Activated naive CD4-positive, alpha-beta T cell treated with anti-CD3 and anti-CD28 coated beads, Interleukin-2, amount 50 U/mL, for 72 hours (primary cell): ENCODE data around the gene SMIM41. TPM values are rescaled to one million over a fixed set of nuclear protein-coding genes. Genes with fewer than 3 reads are reported as not detected.

Experiments
- ATAC-seq, 2 donors: fragments of 150-1000 bp; cut with Tn5 transposase; 2 replicates each; pipeline ENCODE4 v1.10.0; 2021; ENCODE audit warnings: mild to moderate bottlenecking in 2 of 2, moderate library complexity in 2 of 2
- DNase-seq, 2 donors: peaks; one replicate each; pipeline ENCODE4 v3.0.0; 2021 to 2022; ENCODE audit warnings: low spot score in 2 of 2
- H3K27ac Mint-ChIP-seq, 2 donors: one replicate each; pipeline ENCODE4 v1.8.0; 2022; ENCODE audit warnings: mild to moderate bottlenecking in 2 of 2, mixed read lengths in 2 of 2
- H3K36me3 Mint-ChIP-seq, 2 donors: one replicate each; pipeline ENCODE4 v1.8.0; 2022; ENCODE audit warnings: mixed read lengths in 2 of 2
- H3K9me3 Mint-ChIP-seq, 2 donors: one replicate each; pipeline ENCODE4 v1.8.0; 2022; ENCODE audit warnings: mixed read lengths in 2 of 2
- total RNA-seq, 2 donors: library from RNA; stranded (reverse); gene quantifications; one replicate each; pipeline ENCODE4 v1.2.3, GENCODE V29; 2022

Gene SMIM41
- not detected for total RNA-seq

GRCh38 chr12:52079576-52080402, at the start of gene SMIM41:
Gene SMIM41 (plus strand): TSS chr12:52079704. CDS start chr12:52079780, 76 bp downstream.
- Mint-ChIP-seq H3K27ac (no peak within 1 kb of the TSS), H3K36me3 (no peaks in the 10 kb centered on the region), H3K9me3 (no peaks in the 10 kb centered on the region)
- no peak for ATAC-seq
- no peak for DNase-seq

- Mint-ChIP-seq H3K27ac (peak overlapping the region in 1 of 2 donors; percentile 74), H3K9me3 (no peaks in the 10 kb centered on the region), H3K36me3 (no peaks in the 10 kb centered on the region)
- ATAC-seq = no peak
- DNase-seq = no peak
Measured at GRCh38 chr12:52032446-52032803, 47.1 kb upstream of the SMIM41 start.

- ATAC-seq (peak; percentile 97), DNase-seq (peak; percentile 85 to 92)
- no peaks in the 10 kb centered on the region for H3K36me3 Mint-ChIP-seq
- no peaks in the 10 kb centered on the region for H3K9me3 Mint-ChIP-seq
- peak overlapping the region; percentile 74 to 89 for H3K27ac Mint-ChIP-seq
Measured at GRCh38 chr12:52032804-52033445, 46.6 kb upstream of the SMIM41 start.

- H3K36me3 Mint-ChIP-seq = no peaks in the 10 kb centered on the region
- H3K9me3 Mint-ChIP-seq = no peaks in the 10 kb centered on the region
- no peak for DNase-seq
- ATAC-seq = no peak
- peak overlapping the region; percentile 74 to 89 for H3K27ac Mint-ChIP-seq
Measured at GRCh38 chr12:52033446-52034140, 45.9 kb upstream of the SMIM41 start.

- H3K27ac Mint-ChIP-seq = no peak overlapping the region
- ATAC-seq = no peak
- no peak for DNase-seq
- no peaks in the 10 kb centered on the region for H3K9me3 Mint-ChIP-seq
- no peaks in the 10 kb centered on the region for H3K36me3 Mint-ChIP-seq
Measured at GRCh38 chr12:52035190-52035589, 44.3 kb upstream of the SMIM41 start.

- peak overlapping the region in 1 of 2 donors; percentile 22 for H3K27ac Mint-ChIP-seq
- H3K9me3 Mint-ChIP-seq = no peaks in the 10 kb centered on the region
- DNase-seq (no peak), ATAC-seq (no peak)
- H3K36me3 Mint-ChIP-seq = no peaks in the 10 kb centered on the region
Measured at GRCh38 chr12:52035926-52036325, 43.6 kb upstream of the SMIM41 start.

GRCh38 chr12:52036587-52037171, 42.8 kb upstream of the SMIM41 start:
- ATAC-seq = peak; percentile 53 to 61
- Mint-ChIP-seq H3K9me3 (no peaks in the 10 kb centered on the region), H3K27ac (peak overlapping the region in 1 of 2 donors; percentile 22), H3K36me3 (no peaks in the 10 kb centered on the region)
- peak; percentile 73 to 82 for DNase-seq

GRCh38 chr12:52037248-52037861, 42.1 kb upstream of the SMIM41 start:
- Mint-ChIP-seq H3K9me3 (no peaks in the 10 kb centered on the region), H3K27ac (peak overlapping the region in 1 of 2 donors; percentile 44), H3K36me3 (no peaks in the 10 kb centered on the region)
- no peak for ATAC-seq
- DNase-seq = no peak

- H3K27ac Mint-ChIP-seq = peak overlapping the region; percentile 4 to 26
- H3K36me3 Mint-ChIP-seq = no peaks in the 10 kb centered on the region
- no peaks in the 10 kb centered on the region for H3K9me3 Mint-ChIP-seq
- DNase-seq (no peak), ATAC-seq (peak in 1 of 2 donors; percentile 37)
Measured at GRCh38 chr12:52038447-52038846, 41.1 kb upstream of the SMIM41 start.

- no peak overlapping the region for H3K27ac Mint-ChIP-seq
- no peaks in the 10 kb centered on the region for H3K9me3 Mint-ChIP-seq
- ATAC-seq = no peak
- DNase-seq = no peak
- H3K36me3 Mint-ChIP-seq = no peaks in the 10 kb centered on the region
Measured at GRCh38 chr12:52041035-52041434, 38.5 kb upstream of the SMIM41 start.

GRCh38 chr12:52041695-52042123, 37.8 kb upstream of the SMIM41 start:
- DNase-seq (no peak), ATAC-seq (peak in 1 of 2 donors; percentile 15)
- H3K36me3 Mint-ChIP-seq = no peaks in the 10 kb centered on the region
- peak overlapping the region; percentile 66 to 84 for H3K27ac Mint-ChIP-seq
- H3K9me3 Mint-ChIP-seq = no peaks in the 10 kb centered on the region

GRCh38 chr12:52042706-52043385, 36.7 kb upstream of the SMIM41 start:
- Mint-ChIP-seq H3K27ac (peak overlapping the region in 1 of 2 donors; percentile 66), H3K9me3 (no peaks in the 10 kb centered on the region), H3K36me3 (no peaks in the 10 kb centered on the region)
- no peak for ATAC-seq
- no peak for DNase-seq

- ATAC-seq (no peak), DNase-seq (no peak)
- Mint-ChIP-seq H3K36me3 (no peaks in the 10 kb centered on the region), H3K9me3 (no peaks in the 10 kb centered on the region), H3K27ac (peak overlapping the region in 1 of 2 donors; percentile 23)
Measured at GRCh38 chr12:52043386-52044212, 35.9 kb upstream of the SMIM41 start.

GRCh38 chr12:52044292-52044983, 35.1 kb upstream of the SMIM41 start:
- Mint-ChIP-seq H3K9me3 (no peaks in the 10 kb centered on the region), H3K36me3 (no peaks in the 10 kb centered on the region), H3K27ac (no peak overlapping the region)
- DNase-seq (no peak), ATAC-seq (no peak)

GRCh38 chr12:52045794-52046199, 33.7 kb upstream of the SMIM41 start:
- DNase-seq = no peak
- H3K27ac Mint-ChIP-seq = peak overlapping the region; percentile 50 to 59
- no peaks in the 10 kb centered on the region for H3K36me3 Mint-ChIP-seq
- peak in 1 of 2 donors; percentile 22 for ATAC-seq
- no peaks in the 10 kb centered on the region for H3K9me3 Mint-ChIP-seq
